Measurements from ENCODE around the gene CAPNS2. TPM values are rescaled to one million over a fixed set of nuclear protein-coding genes. Genes with fewer than 3 reads are reported as not detected.

CAPNS2 gene
- total RNA-seq, 1 experiment from 2014 or later, result not detected

DNA sequence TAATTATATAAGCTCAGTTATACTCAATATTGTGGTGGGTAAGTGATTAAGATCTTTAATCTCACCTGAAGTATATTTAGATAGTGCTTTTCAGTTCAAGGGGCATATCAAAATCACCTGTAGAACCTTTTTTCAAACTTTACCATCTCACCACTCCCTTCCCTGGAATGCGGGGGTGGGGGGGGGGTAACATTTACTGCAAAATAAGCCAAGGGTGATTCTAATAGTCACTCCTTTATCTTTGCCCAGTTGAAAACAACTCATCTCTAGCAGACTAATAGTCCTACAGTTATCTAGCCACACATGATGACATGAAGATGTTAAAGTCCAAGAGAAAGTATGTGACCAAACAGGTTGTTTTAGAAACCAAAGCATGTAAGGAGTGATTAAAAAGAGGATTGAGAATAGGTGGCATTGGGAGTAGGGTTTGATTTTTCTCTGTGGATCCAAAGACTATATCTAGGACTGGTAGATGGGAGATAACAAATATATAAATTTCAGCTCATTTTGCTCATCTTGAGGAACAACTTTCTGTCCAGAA, 36.1 kb upstream of the CAPNS2 start (continued):
- TF ChIP-seq TCF7L2 (IDR thresholded peaks at IDR 0.05; ENCODE audit: borderline replicate concordance, extremely low read depth, insufficient read depth, insufficient read length), result no peak
- no peak for TF ChIP-seq YY1 (IDR thresholded peaks at IDR 0.05; ENCODE audit: extremely low read depth, insufficient replicate concordance, low read depth, low read length)
- TF ChIP-seq ZFX (IDR thresholded peaks at IDR 0.05), result no peak
- no peak for TF ChIP-seq CEBPB (IDR thresholded peaks at IDR 0.05; ENCODE audit: low read depth)

- H3K9me3 ChIP-seq (ENCODE audit: control insufficient read depth in 1 of 2, insufficient read depth in 1 of 2, low read depth in 1 of 2, low read length in 2 of 2), result no peaks in the 10 kb centered on the region
- no peaks in the 10 kb centered on the region for H3K9me2 ChIP-seq (ENCODE audit: insufficient read depth)
- H3K4me1 ChIP-seq (ENCODE audit: control insufficient read depth in 1 of 2, insufficient read depth in 2 of 2, low read length in 2 of 2), result no peaks in the 10 kb centered on the region
- DNase-seq (ENCODE audit: low read depth, low spot score) (no peak), ATAC-seq (no peak)
- intact Hi-C loops (cut with micrococcal nuclease), result no loop called here
- no peak overlapping the region for H3K9ac ChIP-seq (ENCODE audit: low read length)
- H2AFZ ChIP-seq (ENCODE audit: low read depth, low read length, poor library complexity, severe bottlenecking), result no peak overlapping the region
- no peak overlapping the region for H3K4me2 ChIP-seq (ENCODE audit: low read length)
- no peaks in the 10 kb centered on the region for H4K20me1 ChIP-seq (ENCODE audit: insufficient read depth)
- H3K27ac ChIP-seq (ENCODE audit: low read depth, low read length), result no peak overlapping the region
- ChIA-PET POLR2A (no interaction called here), RAD21 (ENCODE audit: low non-redundant PET in 1 of 2, low total read pairs in 2 of 2, uncharacterized antibody in 2 of 2, unreplicated experiment in 2 of 2) (no interaction called here), CTCF (interaction anchor here (1.0 kb wide), 1 partner anchor 67 kb away, joined by 3 read pairs; no protein-coding TSS in a partner anchor)
- no peak overlapping the region for H3K4me3 ChIP-seq (replicated peaks in 1 of 2; ENCODE audit: low read depth in 1 of 2, low read length in 2 of 2)
- no peak for TF ChIP-seq RAD21 (IDR thresholded peaks at IDR 0.05; ENCODE audit: low read depth)
- TF ChIP-seq, protein P1, sequence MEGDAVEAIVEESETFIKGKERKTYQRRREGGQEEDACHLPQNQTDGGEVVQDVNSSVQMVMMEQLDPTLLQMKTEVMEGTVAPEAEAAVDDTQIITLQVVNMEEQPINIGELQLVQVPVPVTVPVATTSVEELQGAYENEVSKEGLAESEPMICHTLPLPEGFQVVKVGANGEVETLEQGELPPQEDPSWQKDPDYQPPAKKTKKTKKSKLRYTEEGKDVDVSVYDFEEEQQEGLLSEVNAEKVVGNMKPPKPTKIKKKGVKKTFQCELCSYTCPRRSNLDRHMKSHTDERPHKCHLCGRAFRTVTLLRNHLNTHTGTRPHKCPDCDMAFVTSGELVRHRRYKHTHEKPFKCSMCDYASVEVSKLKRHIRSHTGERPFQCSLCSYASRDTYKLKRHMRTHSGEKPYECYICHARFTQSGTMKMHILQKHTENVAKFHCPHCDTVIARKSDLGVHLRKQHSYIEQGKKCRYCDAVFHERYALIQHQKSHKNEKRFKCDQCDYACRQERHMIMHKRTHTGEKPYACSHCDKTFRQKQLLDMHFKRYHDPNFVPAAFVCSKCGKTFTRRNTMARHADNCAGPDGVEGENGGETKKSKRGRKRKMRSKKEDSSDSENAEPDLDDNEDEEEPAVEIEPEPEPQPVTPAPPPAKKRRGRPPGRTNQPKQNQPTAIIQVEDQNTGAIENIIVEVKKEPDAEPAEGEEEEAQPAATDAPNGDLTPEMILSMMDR (IDR thresholded peaks at IDR 0.05 in 2 of 3, conservative IDR thresholded peaks at IDR 0.05 in 1 of 3; ENCODE audit: borderline replicate concordance in 1 of 3, insufficient read depth in 1 of 3, low read depth in 2 of 3, low read length in 2 of 3), result no peak
- TF ChIP-seq TCF7L2 (IDR thresholded peaks at IDR 0.05; ENCODE audit: borderline replicate concordance, extremely low read depth, insufficient read depth, insufficient read length), result no peak
- no peak for TF ChIP-seq EZH2phosphoT487 (IDR thresholded peaks at IDR 0.05; ENCODE audit: borderline replicate concordance)
- TF ChIP-seq ZFX (IDR thresholded peaks at IDR 0.05), result no peak
- no peak for TF ChIP-seq EZH2 (IDR thresholded peaks at IDR 0.05)
- no peak for TF ChIP-seq POLR2A (IDR thresholded peaks at IDR 0.05; ENCODE audit: borderline replicate concordance, extremely low read depth, insufficient read depth, insufficient read length)
- TF ChIP-seq CEBPB (IDR thresholded peaks at IDR 0.05; ENCODE audit: low read depth), result no peak
- no peak for TF ChIP-seq SIN3A (IDR thresholded peaks at IDR 0.05; ENCODE audit: low read depth)
- no peak for TF ChIP-seq ZNF274 (IDR thresholded peaks at IDR 0.05; ENCODE audit: low read depth, low read length)
- peaks cover 0 to 3% of the 10 kb centered on the region in 2 experiments; a peak in 1 of 4 replicates for H3K36me3 ChIP-seq (ENCODE audit: control insufficient read depth in 1 of 2, insufficient read depth in 2 of 2, low read length in 2 of 2)
- no TSS peak for BruUV-seq (replicated peaks)
- H3K79me2 ChIP-seq (ENCODE audit: insufficient read depth, low read length), result no peaks in the 10 kb centered on the region
- no peaks in the 10 kb centered on the region for H3K27me3 ChIP-seq (ENCODE audit: insufficient read depth, low read length)
Measured at GRCh38 chr16:55532227-55532626, 34.3 kb upstream of the CAPNS2 start.

Measured in HCT116 (cell line).